ENCODE results near the gene HACD1. TPM values are rescaled to one million over a fixed set of nuclear protein-coding genes. Genes with fewer than 3 reads are reported as not detected.

HACD1 gene
- total and polyA plus RNA-seq, 2 of the 4 experiments (the other 2 are of a cell fraction) = 10.0 to 24.9 TPM

DNA sequence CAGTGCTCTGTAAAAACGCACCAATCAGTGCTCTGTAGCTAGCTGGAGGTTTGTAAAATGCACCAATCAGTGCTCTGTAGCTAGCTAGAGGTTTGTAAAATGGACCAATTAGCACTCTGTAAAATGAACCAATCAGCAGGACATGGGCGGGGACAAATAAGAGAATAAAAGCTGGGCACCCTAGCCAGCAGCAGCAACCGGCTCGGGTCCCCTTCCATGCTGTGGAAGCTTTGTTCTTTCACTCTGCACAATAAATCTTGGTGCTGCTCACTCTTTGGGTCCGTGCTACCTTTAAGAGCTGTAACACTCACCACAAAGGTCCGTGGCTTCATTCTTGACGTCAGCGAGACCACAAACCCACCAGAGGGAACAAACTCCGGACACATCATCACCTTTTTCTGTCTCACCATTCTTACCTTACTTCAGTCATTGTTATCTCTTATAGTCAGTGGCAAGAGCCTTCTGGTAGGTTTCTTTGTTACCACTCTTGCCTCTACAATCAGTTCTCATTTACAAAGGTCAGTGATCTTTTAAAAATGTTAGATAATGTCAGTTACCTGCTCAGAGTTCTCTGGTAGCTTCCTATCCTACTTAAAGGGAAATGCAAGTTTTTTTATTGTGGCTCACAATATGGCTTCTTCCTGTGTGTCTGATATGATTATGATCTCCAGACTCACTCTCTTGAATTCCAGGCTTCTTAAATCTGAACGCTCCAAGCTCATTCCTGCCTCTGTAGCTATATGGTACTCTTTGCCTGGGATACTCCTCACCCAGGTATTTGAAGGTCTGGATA, 31.3 kb upstream of the HACD1 start:
- H3K56ac ChIP-seq (ENCODE audit: extremely low read depth, insufficient read depth, low read length) = no peak overlapping the region
- H3K23ac ChIP-seq (ENCODE audit: low read depth, low read length) = no peak overlapping the region
- H4K5ac ChIP-seq (ENCODE audit: low read depth, low read length) = no peak overlapping the region
- ChIA-PET CTCF (no interaction called here), POLR2A (ENCODE audit: unreplicated experiment) (no interaction called here)
- BruUV-seq (replicated peaks) = no TSS peak
- H2BK120ac ChIP-seq (ENCODE audit: low read depth, low read length) = no peak overlapping the region
- no peak overlapping the region for H2AK5ac ChIP-seq (ENCODE audit: low read depth, low read length)
- H4K91ac ChIP-seq (ENCODE audit: insufficient read depth, low read depth, low read length) = no peak overlapping the region
- H2AFZ ChIP-seq (replicated peaks; ENCODE audit: low read length, poor library complexity) = no peak overlapping the region
- H3K4me3 ChIP-seq (ENCODE audit: insufficient read depth, low read depth, low read length) = no peak overlapping the region
- H3K36me3 ChIP-seq (ENCODE audit: control insufficient read depth, insufficient read depth, low read length) = no peaks in the 10 kb centered on the region; the same call in 1 of the 2 replicates
- H4K20me1 ChIP-seq (ENCODE audit: insufficient read depth, low read length) = peaks cover 47% of the 10 kb centered on the region
- dilution Hi-C loops (cut with HindIII; ENCODE audit: low sequenced_read_pairs, unreplicated experiment) = no loop called here
- H2BK15ac ChIP-seq (ENCODE audit: low read depth, low read length) = no peak overlapping the region
- H4K8ac ChIP-seq (ENCODE audit: low read depth in 2 of 2, low read length in 2 of 2) = 0 out of 4 replicates have a peak overlapping the region, but pooled peaks of 1 of the 2 experiments have one; percentile 9
- ATAC-seq (ENCODE audit: low read depth) = no peak
- H2AK9ac ChIP-seq (replicated peaks; ENCODE audit: low read depth, low read length, poor library complexity) = no peak overlapping the region
- H3K4me2 ChIP-seq (ENCODE audit: low read depth, low read length) = no peak overlapping the region
- no peak overlapping the region for H3K27ac ChIP-seq (ENCODE audit: insufficient read depth, low read length)
- H3K14ac ChIP-seq (replicated peaks; ENCODE audit: low read depth, low read length) = no peak overlapping the region
- in situ Hi-C loops (cut with MboI; ENCODE audit: low sequenced_read_pairs) = no loop called here
- H3K27me3 ChIP-seq (ENCODE audit: control insufficient read depth, insufficient read depth, low read length) = no peaks in the 10 kb centered on the region
- intact Hi-C loops (cut with micrococcal nuclease) = no loop called here
- H2BK20ac ChIP-seq (ENCODE audit: low read depth, low read length) = no peak overlapping the region
- H3K9me3 ChIP-seq (ENCODE audit: control insufficient read depth, insufficient read depth, low read length) = no peaks in the 10 kb centered on the region
- H3K18ac ChIP-seq (ENCODE audit: low read depth, low read length) = no peak overlapping the region
- H3K4ac ChIP-seq (ENCODE audit: low read depth, low read length) = no peak overlapping the region
- no peak for DNase-seq
- no peak overlapping the region for H3K9ac ChIP-seq (ENCODE audit: low read depth, low read length)
- peaks cover 10% of the 10 kb centered on the region for H3K4me1 ChIP-seq (ENCODE audit: control insufficient read depth, insufficient read depth, low read length)
- peaks cover 8% of the 10 kb centered on the region; the same call in 1 of the 2 replicates for H3K9me1 ChIP-seq (ENCODE audit: insufficient read depth, low read length)
- H2BK5ac ChIP-seq (ENCODE audit: low read depth, low read length, poor library complexity, severe bottlenecking) = no peak overlapping the region
- TF ChIP-seq POLR2A (IDR thresholded peaks at IDR 0.05; ENCODE audit: low read depth, low read length) (no peak), MAFK (IDR thresholded peaks at IDR 0.05; ENCODE audit: low read depth, low read length) (no peak)
- H3K79me1 ChIP-seq (ENCODE audit: low read depth in 1 of 2, low read length in 2 of 2) = peaks cover 16 to 57% of the 10 kb centered on the region in 2 experiments; a peak in 3 of 4 replicates
- WGBS, 2 experiments (ENCODE audit: extremely low coverage in 2 of 2, insufficient read length in 1 of 2) = 100% methylated on average over 3 of the region's 10 CpGs; no CpG with 5 or more reads in 1 of the 2 experiments

Measured in IMR-90 (cell line).